GM23338 (cell line): ENCODE data around the gene FAM20A. TPM values are rescaled to one million over a fixed set of nuclear protein-coding genes. Genes with fewer than 3 reads are reported as not detected.

Source experiments
- ETS1 ChIP-seq: IDR thresholded peaks from 2 replicates; pipeline ENCODE4 v1.6.1; 2016; ENCODE audit warnings: antibody characterized with exemption
- EZH2 ChIP-seq: fragments of 200-600 bp; sonication (generic); IDR thresholded peaks from one replicate; pipeline ENCODE4 v1.8.0; 2017; ENCODE audit warnings: antibody characterized with exemption, mild to moderate bottlenecking, low read depth; ENCODE audit not compliant: unreplicated experiment
- REST ChIP-seq: IDR thresholded peaks from one replicate; pipeline ENCODE4 v1.6.1; 2018; ENCODE audit warnings: antibody characterized with exemption; ENCODE audit not compliant: unreplicated experiment
- ZNF462 ChIP-seq: fragments of 250-450 bp; sonication (Bioruptor Pico); IDR thresholded peaks from 2 replicates; pipeline ENCODE4 v1.5.0; 2020; ENCODE audit warnings: mild to moderate bottlenecking, moderate library complexity
- polyA plus RNA-seq: library from polyadenylated mRNA; unstranded; fragments of >200 nt; fragmentation: Nextera tagmentation; extraction: Ambion mirVana; gene quantifications from 2 replicates; pipeline ENCODE4 v1.2.1, GENCODE V29; 2016
- total RNA-seq: library from RNA; depleted of rRNA; stranded (reverse); fragments of >200 nt; shearing (Covaris generic); gene quantifications from 2 replicates; pipeline ENCODE4 v1.2.3, GENCODE V29; 2014

FAM20A gene
- total and polyA plus RNA-seq, 2 experiments from 2014 or later: 1.3 to 1.6 TPM

GRCh38 chr17:68599091-68599490, 2.1 kb downstream of the FAM20A start (continued):
- TF ChIP-seq ZNF462 (CRISPR knock-in tag) (no peak), REST (no peak), ETS1 (no peak), EZH2 (no peak)
